ENCODE measurements around the gene SYNJ1. TPM values are rescaled to one million over a fixed set of nuclear protein-coding genes. Genes with fewer than 3 reads are reported as not detected.
A peak's percentile ranks its signal among the peaks of the same experiment; 100 is the strongest.

The SYNJ1 gene
- total RNA-seq, 1 donor: 11.4 TPM

DNA sequence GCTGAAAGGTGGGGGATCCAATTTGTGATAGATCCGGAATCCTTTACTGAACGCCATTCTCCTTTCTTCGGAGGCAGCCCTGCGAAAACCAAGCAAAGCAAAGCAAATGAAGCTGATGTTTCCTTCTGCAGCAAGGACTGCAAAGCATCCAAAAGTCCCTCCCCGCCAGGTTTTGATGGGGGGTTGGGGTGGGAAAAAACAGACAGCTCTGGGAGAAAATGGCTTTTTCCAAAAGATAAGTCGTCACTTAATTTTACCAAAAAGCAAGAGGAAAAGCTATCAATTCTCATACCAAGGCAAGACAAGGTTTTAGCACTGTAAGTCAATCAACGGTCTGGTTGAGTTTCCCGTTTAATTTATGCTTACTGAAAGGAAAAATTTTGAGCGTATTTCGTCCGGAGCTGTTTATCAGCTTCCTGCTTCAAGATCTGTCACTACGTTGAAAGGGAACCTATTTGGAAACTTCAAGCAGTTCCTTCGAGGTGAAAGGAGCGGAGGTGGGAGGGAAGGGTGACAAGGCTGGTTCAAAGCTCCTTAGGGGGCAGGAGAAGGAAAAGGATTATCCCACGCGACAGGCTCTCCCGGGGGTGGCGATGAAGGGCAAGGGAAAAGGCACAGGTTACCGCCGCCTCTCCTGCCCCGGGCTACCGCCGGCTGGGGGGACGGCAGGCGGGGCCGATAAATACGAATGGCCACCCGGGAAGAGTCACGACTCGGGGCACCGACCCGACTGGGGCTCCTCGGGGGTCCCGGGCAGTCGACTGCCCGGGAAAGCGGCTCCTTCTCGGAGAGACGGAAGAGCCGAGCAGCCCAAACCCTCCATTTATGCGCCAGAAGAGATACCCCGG, 750 bp downstream of the SYNJ1 start:
- H3K4me3 ChIP-seq (ENCODE audit: low read depth, low read length): peak overlapping the region; percentile 90
- TF ChIP-seq, protein P1, sequence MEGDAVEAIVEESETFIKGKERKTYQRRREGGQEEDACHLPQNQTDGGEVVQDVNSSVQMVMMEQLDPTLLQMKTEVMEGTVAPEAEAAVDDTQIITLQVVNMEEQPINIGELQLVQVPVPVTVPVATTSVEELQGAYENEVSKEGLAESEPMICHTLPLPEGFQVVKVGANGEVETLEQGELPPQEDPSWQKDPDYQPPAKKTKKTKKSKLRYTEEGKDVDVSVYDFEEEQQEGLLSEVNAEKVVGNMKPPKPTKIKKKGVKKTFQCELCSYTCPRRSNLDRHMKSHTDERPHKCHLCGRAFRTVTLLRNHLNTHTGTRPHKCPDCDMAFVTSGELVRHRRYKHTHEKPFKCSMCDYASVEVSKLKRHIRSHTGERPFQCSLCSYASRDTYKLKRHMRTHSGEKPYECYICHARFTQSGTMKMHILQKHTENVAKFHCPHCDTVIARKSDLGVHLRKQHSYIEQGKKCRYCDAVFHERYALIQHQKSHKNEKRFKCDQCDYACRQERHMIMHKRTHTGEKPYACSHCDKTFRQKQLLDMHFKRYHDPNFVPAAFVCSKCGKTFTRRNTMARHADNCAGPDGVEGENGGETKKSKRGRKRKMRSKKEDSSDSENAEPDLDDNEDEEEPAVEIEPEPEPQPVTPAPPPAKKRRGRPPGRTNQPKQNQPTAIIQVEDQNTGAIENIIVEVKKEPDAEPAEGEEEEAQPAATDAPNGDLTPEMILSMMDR (IDR thresholded peaks at IDR 0.05; ENCODE audit: insufficient read depth, low read length): no peak
- DNase-seq (ENCODE audit: low read depth): peak; percentile 32

DNA sequence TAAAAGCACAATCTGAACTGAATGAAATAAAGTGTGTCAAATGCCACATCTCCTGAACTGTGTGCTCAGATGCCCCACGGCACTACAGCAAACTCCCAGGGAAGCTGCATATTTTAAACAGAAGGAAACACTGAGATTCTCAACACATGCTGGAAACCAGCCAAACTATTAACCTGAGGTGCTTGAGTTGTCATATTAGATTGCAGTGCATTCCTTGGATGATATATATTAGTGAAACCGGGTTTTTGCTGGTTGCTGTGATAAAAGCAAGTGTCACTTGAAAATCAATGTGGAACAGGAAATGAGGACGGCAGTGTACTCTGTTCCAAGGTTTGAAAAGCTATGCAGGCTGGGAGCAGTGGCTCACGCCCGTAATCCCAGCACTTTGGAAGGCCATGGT, 8.7 kb downstream of the SYNJ1 start:
- DNase-seq (ENCODE audit: low read depth): no peak
- no peak overlapping the region for H3K4me3 ChIP-seq (ENCODE audit: low read depth, low read length)
- TF ChIP-seq, protein P1 (IDR thresholded peaks at IDR 0.05; ENCODE audit: insufficient read depth, low read length): no peak

DNA sequence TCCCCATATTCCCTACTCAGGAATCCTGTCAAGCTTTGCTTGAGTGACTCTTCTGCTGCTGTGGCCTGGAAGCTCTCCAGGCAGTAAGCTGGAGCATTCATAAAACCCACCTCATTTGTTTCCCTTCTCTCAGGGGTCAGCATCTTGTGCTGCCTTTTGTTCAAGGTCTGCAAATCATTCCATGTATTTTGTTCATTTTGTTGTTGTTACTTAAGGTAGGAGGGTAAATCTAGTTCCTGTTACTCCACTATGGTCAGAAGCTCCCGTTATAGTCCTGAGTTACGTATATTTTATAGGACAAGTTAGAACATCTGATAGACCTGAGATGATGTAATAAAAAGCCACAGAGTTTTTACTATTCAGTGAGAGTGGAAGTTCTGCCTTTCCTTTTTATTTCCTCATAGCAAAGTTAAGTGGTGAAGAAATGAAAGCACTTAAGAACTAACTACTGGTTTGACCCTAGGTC, 9.9 kb downstream of the SYNJ1 start:
- no peak for DNase-seq (ENCODE audit: low read depth)
- no peak overlapping the region for H3K4me3 ChIP-seq (ENCODE audit: low read depth, low read length)
- TF ChIP-seq, protein P1 (IDR thresholded peaks at IDR 0.05; ENCODE audit: insufficient read depth, low read length): no peak

DNA sequence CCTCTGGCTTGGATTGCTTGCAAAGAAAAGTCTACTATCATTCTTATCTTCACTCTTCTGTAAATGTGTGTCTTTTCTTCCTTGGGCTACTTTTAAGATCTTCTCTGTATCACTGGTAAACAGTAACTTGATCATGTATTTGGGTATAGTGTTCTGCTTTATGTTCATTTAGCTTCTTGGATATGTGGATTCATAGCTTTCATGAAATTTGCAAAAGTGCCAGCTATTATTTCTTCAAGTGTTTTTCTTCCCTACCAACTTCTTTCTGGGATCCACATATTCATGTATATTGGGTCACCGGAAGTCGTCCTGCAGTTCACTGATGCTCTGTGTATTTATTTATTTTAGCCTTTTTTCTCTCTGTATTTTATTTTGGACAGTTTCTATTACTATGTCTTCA, 11.3 kb downstream of the SYNJ1 start:
- H3K4me3 ChIP-seq (ENCODE audit: low read depth, low read length): no peak overlapping the region
- no peak for DNase-seq (ENCODE audit: low read depth)
- TF ChIP-seq, protein P1 (IDR thresholded peaks at IDR 0.05; ENCODE audit: insufficient read depth, low read length): no peak

DNA sequence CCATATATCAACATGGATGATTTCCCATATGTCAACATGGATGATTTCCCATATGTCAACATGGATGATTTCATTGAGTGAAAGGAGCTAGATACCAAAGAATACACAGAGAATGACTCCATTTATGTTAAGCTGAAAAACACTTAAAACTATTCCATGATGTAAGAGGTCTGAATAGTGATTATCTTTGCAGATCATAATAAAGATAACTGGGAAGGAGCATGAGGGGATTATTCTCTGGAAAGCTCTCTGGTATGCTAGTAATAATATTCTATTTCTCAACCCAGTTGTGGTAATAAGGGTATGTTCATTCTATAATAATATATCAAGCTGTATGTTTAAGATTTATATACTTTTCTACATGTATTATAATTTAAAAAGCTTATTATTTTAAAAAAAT, 14.1 kb downstream of the SYNJ1 start:
- H3K4me3 ChIP-seq (ENCODE audit: low read depth, low read length): no peak overlapping the region
- TF ChIP-seq, protein P1 (IDR thresholded peaks at IDR 0.05; ENCODE audit: insufficient read depth, low read length): no peak
- no peak for DNase-seq (ENCODE audit: low read depth)

DNA sequence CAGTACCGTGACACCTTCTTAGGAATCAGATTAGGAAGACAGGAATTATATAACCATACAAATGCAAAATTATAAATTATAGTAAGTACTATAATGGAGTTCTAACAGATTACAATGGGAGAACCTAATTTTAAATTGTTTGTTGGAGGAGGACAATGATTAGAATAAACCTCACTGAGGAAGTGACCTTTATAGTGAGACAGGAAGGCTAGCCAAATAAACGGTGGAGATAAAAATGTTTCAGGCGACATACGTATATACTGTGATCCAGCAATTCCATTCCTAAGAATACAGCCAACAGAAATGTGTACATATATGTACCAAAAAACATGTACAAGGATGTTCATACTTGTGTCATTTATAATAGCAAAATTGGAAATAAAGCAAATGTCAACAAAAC, 15.2 kb downstream of the SYNJ1 start:
- no peak overlapping the region for H3K4me3 ChIP-seq (ENCODE audit: low read depth, low read length)
- DNase-seq (ENCODE audit: low read depth): no peak
- TF ChIP-seq, protein P1 (IDR thresholded peaks at IDR 0.05; ENCODE audit: insufficient read depth, low read length): no peak

Data from fibroblast of the aortic adventitia (primary cell).